ENCODE measurements around the gene SEPHS2. TPM values are rescaled to one million over a fixed set of nuclear protein-coding genes. Genes with fewer than 3 reads are reported as not detected.

SEPHS2 gene
- total and polyA plus RNA-seq, 2 experiments from 2014 or later, result 29.7 to 43.0 TPM

- Histone ChIP-seq H3K36me3 (ENCODE audit: insufficient read depth) (peaks cover 3% of the 10 kb centered on the region; the same call in 1 of the 2 replicates), H3K4me2 (no peak overlapping the region), H3K9me2 (ENCODE audit: insufficient read depth) (no peaks in the 10 kb centered on the region), H3K4me3 (no peak overlapping the region), H3K27ac (ENCODE audit: low read depth) (no peak overlapping the region), H2AFZ (no peak overlapping the region), H3F3A (replicated peaks; ENCODE audit: low read depth) (peaks cover 31% of the 10 kb centered on the region), H3K4me1 (ENCODE audit: insufficient read depth) (peaks cover 1% of the 10 kb centered on the region; the same call in 1 of the 2 replicates), H4K20me1 (replicated peaks; ENCODE audit: insufficient read depth) (peaks cover 38% of the 10 kb centered on the region), H3K27me3 (ENCODE audit: insufficient read depth) (no peaks in the 10 kb centered on the region), H3K79me2 (replicated peaks; ENCODE audit: insufficient read depth) (peaks cover 10% of the 10 kb centered on the region; the same call in 1 of the 2 replicates)
- DNase-seq (ENCODE audit: low spot score), result no peak
- Mint-ChIP-seq H3K4me1 (peaks cover 14% of the 10 kb centered on the region), H3K4me3 (no peak overlapping the region), H3K27me3 (ENCODE audit: insufficient read depth, low read depth, poor library complexity) (peaks cover 18% of the 10 kb centered on the region), H3K27ac (no peak overlapping the region), H3K36me3 (ENCODE audit: low read depth) (peaks cover 43% of the 10 kb centered on the region), H3K9me3 (no peaks in the 10 kb centered on the region)
- no peak for ATAC-seq
- no peak for TF ChIP-seq POLR2AphosphoS5 (IDR thresholded peaks at IDR 0.05; ENCODE audit: low read depth)
- TF ChIP-seq JUNB (IDR thresholded peaks at IDR 0.05; ENCODE audit: unreplicated experiment), result no peak
- TF ChIP-seq ZNF331 (CRISPR knock-in tag; IDR thresholded peaks at IDR 0.05; ENCODE audit: low read depth), result no peak
- no peak for TF ChIP-seq NANOG (IDR thresholded peaks at IDR 0.05; ENCODE audit: borderline replicate concordance)
- TF ChIP-seq CREB1 (CRISPR knock-in tag; IDR thresholded peaks at IDR 0.05; ENCODE audit: low read depth), result no peak
- TF ChIP-seq ZNF114 (CRISPR knock-in tag; IDR thresholded peaks at IDR 0.05), result no peak
- TF ChIP-seq STAT1 (IDR thresholded peaks at IDR 0.05; ENCODE audit: unreplicated experiment), result no peak
Observed at GRCh38 chr16:30414159-30414558, 31.5 kb downstream of the SEPHS2 start.

GRCh38 chr16:30413112-30413806, 32.4 kb downstream of the SEPHS2 start:
- Histone ChIP-seq H3K27ac (ENCODE audit: low read depth) (no peak overlapping the region), H3K27me3 (ENCODE audit: insufficient read depth) (no peaks in the 10 kb centered on the region), H4K20me1 (replicated peaks; ENCODE audit: insufficient read depth) (peaks cover 29% of the 10 kb centered on the region), H3K4me2 (no peak overlapping the region), H3K4me1 (ENCODE audit: insufficient read depth) (peaks cover 6% of the 10 kb centered on the region), H2AFZ (no peak overlapping the region), H3F3A (replicated peaks; ENCODE audit: low read depth) (peaks cover 29% of the 10 kb centered on the region), H3K9me2 (ENCODE audit: insufficient read depth) (no peaks in the 10 kb centered on the region), H3K4me3 (no peak overlapping the region), H3K36me3 (ENCODE audit: insufficient read depth) (peaks cover 3% of the 10 kb centered on the region; the same call in 1 of the 2 replicates), H3K79me2 (replicated peaks; ENCODE audit: insufficient read depth) (peaks cover 14% of the 10 kb centered on the region; the same call in 1 of the 2 replicates)
- DNase-seq (ENCODE audit: low spot score) (no peak), ATAC-seq (no peak)
- peaks cover 11% of the 10 kb centered on the region for H3K4me1 Mint-ChIP-seq
- H3K36me3 Mint-ChIP-seq (ENCODE audit: low read depth), result peaks cover 45% of the 10 kb centered on the region
- H3K9me3 Mint-ChIP-seq, result no peaks in the 10 kb centered on the region
- peaks cover 16% of the 10 kb centered on the region for H3K27me3 Mint-ChIP-seq (ENCODE audit: insufficient read depth, low read depth, poor library complexity)
- no peak overlapping the region for H3K4me3 Mint-ChIP-seq
- no peak overlapping the region for H3K27ac Mint-ChIP-seq
- TF ChIP-seq POLR2AphosphoS5 (IDR thresholded peaks at IDR 0.05; ENCODE audit: low read depth), result no peak
- no peak for TF ChIP-seq ETS1 (IDR thresholded peaks at IDR 0.05)
- TF ChIP-seq ZNF331 (CRISPR knock-in tag; IDR thresholded peaks at IDR 0.05; ENCODE audit: low read depth), result no peak
- TF ChIP-seq JUNB (IDR thresholded peaks at IDR 0.05; ENCODE audit: unreplicated experiment), result no peak
- TF ChIP-seq NANOG (IDR thresholded peaks at IDR 0.05; ENCODE audit: borderline replicate concordance), result no peak
- TF ChIP-seq ZNF462 (CRISPR knock-in tag; IDR thresholded peaks at IDR 0.05), result no peak
- TF ChIP-seq ZNF114 (CRISPR knock-in tag; IDR thresholded peaks at IDR 0.05), result no peak
- TF ChIP-seq EZH2phosphoT487 (IDR thresholded peaks at IDR 0.05; ENCODE audit: unreplicated experiment), result no peak
- no peak for TF ChIP-seq STAT1 (IDR thresholded peaks at IDR 0.05; ENCODE audit: unreplicated experiment)
